ENCODE data around the gene GNA12.
"Not testable (repeated sequence)": the region's sequence is repeated elsewhere in the genome, so short reads cannot be mapped to it uniquely, and the experiment has no call there.

GNA12 gene

GRCh38 chr7:2692543-2692942 lies 151.6 kb downstream of the GNA12 start:
- Mint-ChIP-seq H3K27ac (no peak overlapping the region), H3K36me3 (ENCODE audit: low read depth) (no peaks in the 10 kb centered on the region), H3K4me3 (no peak overlapping the region), H3K27me3 (peaks cover 40% of the 10 kb centered on the region), H3K4me1 (peaks cover 12% of the 10 kb centered on the region), H3K9me3 (no peaks in the 10 kb centered on the region)
- DNase-seq = no peak
- no peak for ATAC-seq

- H3K4me3 Mint-ChIP-seq; ATAC-seq; DNase-seq; H3K9me3 Mint-ChIP-seq; H3K36me3 Mint-ChIP-seq (ENCODE audit: low read depth); H3K27ac Mint-ChIP-seq: not testable (repeated sequence)
- H3K27me3 Mint-ChIP-seq = peaks cover 43% of the 10 kb centered on the region
- peaks cover 12% of the 10 kb centered on the region for H3K4me1 Mint-ChIP-seq
These were observed 152.1 kb downstream of the GNA12 start for GRCh38 chr7:2691932-2692439.

DNA sequence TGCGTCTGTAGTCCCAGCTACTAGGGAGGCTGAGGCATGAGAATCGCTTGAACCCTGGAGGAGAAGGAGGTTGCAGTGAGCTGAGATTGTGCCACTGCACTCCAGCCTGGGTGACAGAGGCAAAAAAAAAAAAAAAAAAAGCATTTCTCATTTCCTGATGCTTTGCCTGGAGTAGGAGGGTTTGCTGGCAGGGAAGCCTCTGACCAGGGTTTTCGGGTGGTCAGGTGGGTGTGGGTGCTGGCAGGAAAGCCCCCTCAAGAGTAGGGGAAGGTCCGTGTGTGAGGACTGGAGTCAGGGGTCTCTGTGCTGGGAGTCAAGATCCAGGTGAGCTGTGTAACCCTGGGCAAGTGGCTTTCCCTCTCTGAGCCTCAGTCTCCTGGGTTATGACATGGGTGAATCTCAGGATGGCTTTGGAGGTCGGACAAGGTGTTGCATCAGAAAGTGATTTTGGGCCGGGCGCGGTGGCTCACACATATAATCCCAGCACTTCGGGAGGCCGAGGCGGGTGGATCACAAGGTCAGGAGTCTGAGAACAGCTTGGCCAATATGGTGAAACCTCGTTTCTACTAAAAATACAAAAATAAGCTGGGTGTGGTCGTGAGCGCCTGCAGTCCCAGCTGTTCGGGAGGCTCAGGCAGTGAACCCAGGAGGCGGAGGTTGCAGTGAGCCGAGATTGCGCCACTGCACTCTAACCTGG lies 152.9 kb downstream of the GNA12 start:
- no peak for DNase-seq
- H3K4me1 Mint-ChIP-seq = peaks cover 12% of the 10 kb centered on the region
- H3K27me3 Mint-ChIP-seq = peaks cover 46% of the 10 kb centered on the region
- no peak for ATAC-seq
- H3K36me3 Mint-ChIP-seq (ENCODE audit: low read depth) = no peaks in the 10 kb centered on the region
- no peak overlapping the region for H3K27ac Mint-ChIP-seq
- H3K9me3 Mint-ChIP-seq = no peaks in the 10 kb centered on the region
- H3K4me3 Mint-ChIP-seq = no peak overlapping the region

GRCh38 chr7:2689951-2690705 lies 154.0 kb downstream of the GNA12 start:
- H3K36me3 Mint-ChIP-seq (ENCODE audit: low read depth) = no peaks in the 10 kb centered on the region
- H3K27ac Mint-ChIP-seq = peak overlapping the region; percentile 51
- H3K4me1 Mint-ChIP-seq = peaks cover 12% of the 10 kb centered on the region
- H3K27me3 Mint-ChIP-seq = peaks cover 51% of the 10 kb centered on the region
- ATAC-seq (no peak), DNase-seq (no peak)
- no peak overlapping the region for H3K4me3 Mint-ChIP-seq
- no peaks in the 10 kb centered on the region for H3K9me3 Mint-ChIP-seq

DNA sequence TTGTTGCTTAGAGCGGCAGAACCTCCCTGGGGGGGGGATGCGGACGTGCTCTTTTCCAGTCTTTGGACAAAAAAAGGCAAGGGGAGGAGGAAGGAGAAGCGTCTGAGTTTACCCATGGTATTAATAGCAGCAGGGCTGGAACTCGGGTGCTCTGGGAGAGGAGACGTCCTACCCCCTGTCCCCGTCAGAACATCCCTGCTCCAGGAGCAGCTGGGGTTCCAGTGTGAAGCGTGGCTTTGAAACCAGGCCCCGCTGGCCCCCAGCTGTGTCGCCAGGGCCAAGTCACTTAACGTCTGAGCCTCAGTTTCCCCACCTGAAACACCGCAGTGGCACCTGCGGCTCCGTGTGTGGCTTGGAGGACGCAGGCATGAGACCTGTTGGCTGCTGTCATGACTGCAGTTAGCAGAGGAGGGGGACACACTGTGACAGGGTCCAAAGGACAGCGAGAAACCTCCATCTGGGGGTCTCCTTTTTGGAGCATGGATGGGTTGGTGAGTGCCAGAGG lies 154.7 kb downstream of the GNA12 start:
- no peaks in the 10 kb centered on the region for H3K36me3 Mint-ChIP-seq (ENCODE audit: low read depth)
- H3K9me3 Mint-ChIP-seq = no peaks in the 10 kb centered on the region
- H3K27me3 Mint-ChIP-seq = peaks cover 52% of the 10 kb centered on the region
- ATAC-seq (no peak), DNase-seq (no peak)
- no peak overlapping the region for H3K27ac Mint-ChIP-seq
- peaks cover 12% of the 10 kb centered on the region for H3K4me1 Mint-ChIP-seq
- H3K4me3 Mint-ChIP-seq = no peak overlapping the region

DNA sequence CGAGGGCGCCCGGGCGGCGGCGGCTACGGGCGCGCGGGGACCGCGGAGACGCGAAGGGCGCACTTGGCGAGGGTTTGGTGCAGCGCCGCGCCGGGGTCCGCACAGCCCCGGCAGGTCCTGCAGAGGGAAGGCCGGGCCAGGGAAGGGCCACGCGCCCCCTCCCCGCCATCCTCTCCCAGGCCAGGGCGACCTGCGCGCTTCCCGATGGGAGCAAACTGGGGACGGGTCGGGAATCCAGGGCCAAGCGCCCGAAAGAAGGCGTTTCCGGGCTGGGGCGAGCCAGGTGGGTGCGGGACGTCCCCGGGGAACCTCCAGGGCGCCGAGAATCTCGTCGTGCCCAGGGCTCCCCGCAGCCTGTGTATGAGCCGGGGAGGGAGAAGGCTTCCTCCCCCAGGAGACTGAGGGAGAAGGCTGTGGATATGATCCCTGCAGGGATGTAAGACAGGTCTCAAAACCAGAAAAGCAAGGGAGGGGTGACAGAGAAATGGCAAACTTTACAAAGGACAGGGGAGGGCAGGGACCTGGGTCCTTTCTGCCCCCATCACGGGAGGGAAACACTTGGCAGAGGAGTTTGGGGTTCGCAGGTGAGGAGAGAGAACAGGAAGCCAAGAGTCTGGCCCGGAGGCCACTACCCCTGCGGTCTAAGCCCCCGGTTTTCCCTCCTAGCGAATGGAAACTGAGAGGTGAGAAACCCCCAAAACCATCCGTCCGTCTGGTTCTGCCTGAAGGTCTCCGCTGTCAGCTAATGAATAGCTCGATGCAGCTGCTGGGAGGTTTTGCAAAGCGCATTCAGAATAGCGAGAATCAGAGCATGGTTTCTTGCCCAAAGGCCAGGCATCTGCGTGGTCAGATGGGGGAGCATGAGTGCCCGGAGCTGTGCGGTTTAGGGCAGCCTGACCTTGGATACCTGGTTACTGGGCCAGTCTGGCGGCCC lies 155.4 kb downstream of the GNA12 start:
- Mint-ChIP-seq H3K4me1 (peaks cover 12% of the 10 kb centered on the region), H3K27ac (no peak overlapping the region), H3K36me3 (ENCODE audit: low read depth) (no peaks in the 10 kb centered on the region), H3K9me3 (no peaks in the 10 kb centered on the region), H3K4me3 (peak overlapping the region; percentile 60), H3K27me3 (peaks cover 54% of the 10 kb centered on the region)
- DNase-seq = no peak
- peak; percentile 41 for ATAC-seq

DNA sequence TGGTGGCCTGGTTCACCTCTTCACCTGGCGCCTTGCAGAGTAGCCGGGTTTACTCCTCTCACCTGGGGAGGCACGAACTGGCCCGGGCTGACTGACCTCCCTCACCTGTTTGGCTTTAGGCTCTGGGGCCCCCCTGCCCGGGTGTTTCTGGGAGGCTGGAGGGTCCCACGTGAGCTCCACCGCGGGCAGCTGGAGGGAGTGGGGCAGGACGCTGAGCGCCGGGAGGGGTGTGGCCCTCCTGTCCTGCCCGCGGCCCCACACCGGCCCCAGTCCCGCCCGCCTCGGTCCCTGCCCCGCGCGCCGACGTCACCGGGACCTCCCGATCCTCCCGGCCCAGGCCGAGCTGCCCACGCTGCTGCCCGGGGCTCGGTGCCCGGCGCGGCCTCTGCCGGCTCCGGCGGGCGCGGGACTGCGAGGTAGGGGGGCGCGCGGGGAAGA lies 156.2 kb downstream of the GNA12 start, which contains the start of gene AMZ1:
Gene AMZ1 (plus strand): TSS at position 322 of the 438 bp plus-strand sequence. CDS start 12,250 bp downstream, outside the sequence.
- no peak for ATAC-seq
- Mint-ChIP-seq H3K4me3 (peak within 1 kb of the TSS; percentile 60), H3K4me1 (peaks cover 12% of the 10 kb centered on the region), H3K36me3 (ENCODE audit: low read depth) (no peaks in the 10 kb centered on the region), H3K27me3 (peaks cover 55% of the 10 kb centered on the region), H3K9me3 (no peaks in the 10 kb centered on the region), H3K27ac (no peak within 1 kb of the TSS)
- no peak for DNase-seq

DNA sequence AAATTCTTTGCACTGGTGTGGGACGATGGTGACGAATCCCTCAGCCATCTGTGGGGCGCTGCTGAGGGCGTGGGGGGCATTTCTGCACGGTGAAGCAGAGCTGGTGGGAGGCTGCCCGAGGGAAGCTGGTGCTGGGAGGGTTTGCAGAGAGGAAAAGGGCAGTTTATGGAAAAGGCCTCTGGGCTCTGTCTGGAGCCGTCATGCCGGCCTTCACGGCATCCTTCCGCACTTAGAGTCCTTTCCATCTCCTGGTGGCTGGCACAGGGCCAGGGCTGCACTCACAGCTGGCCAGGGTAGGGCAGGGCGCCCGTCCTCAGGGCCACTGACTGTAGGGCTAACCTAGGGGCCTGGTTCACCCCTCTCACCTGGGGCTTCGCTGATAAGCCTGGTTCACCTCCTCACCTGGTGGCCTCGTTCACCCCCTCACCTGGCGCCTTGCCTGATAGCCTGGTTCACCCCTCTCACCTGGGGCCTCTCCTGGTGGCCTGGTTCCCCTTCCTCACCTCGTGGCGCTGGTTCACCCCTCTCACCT lies 156.7 kb downstream of the GNA12 start:
- no peak overlapping the region for H3K27ac Mint-ChIP-seq
- DNase-seq = no peak
- no peaks in the 10 kb centered on the region for H3K9me3 Mint-ChIP-seq
- ATAC-seq = no peak
- no peak overlapping the region for H3K4me3 Mint-ChIP-seq
- H3K36me3 Mint-ChIP-seq (ENCODE audit: low read depth) = no peaks in the 10 kb centered on the region
- H3K27me3 Mint-ChIP-seq = peaks cover 55% of the 10 kb centered on the region
- H3K4me1 Mint-ChIP-seq = peaks cover 12% of the 10 kb centered on the region

DNA sequence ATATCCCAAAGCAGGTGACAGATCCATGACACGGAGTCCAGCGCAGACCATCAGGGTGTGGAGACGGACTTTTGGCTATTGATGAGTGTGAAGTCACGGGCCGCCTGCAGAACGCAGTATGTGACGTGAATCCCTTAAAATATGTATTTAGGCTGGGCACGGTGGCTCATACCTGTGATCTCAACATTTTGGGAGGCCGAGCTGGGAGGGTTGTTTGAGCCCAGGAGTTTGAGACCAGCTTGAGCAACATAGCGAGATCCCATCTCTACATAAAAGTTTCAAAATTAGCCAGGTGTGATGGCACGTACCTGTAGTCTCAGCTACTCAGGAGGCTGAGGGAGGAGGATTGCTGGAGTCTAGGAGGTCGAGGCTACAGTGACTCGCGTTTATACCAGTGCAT lies 158.0 kb downstream of the GNA12 start:
- no peaks in the 10 kb centered on the region for H3K9me3 Mint-ChIP-seq

GRCh38 chr7:2684501-2684900 lies 159.6 kb downstream of the GNA12 start:
- Mint-ChIP-seq H3K36me3 (ENCODE audit: low read depth) (no peaks in the 10 kb centered on the region), H3K27me3 (peaks cover 38% of the 10 kb centered on the region), H3K27ac (no peak overlapping the region), H3K4me1 (peaks cover 8% of the 10 kb centered on the region), H3K9me3 (no peaks in the 10 kb centered on the region), H3K4me3 (no peak overlapping the region)
- no peak for DNase-seq
- ATAC-seq = no peak

More for the DNA sequence above, 158.0 kb downstream of the GNA12 start:
- Mint-ChIP-seq H3K4me1 (peaks cover 12% of the 10 kb centered on the region), H3K27ac (no peak overlapping the region), H3K36me3 (ENCODE audit: low read depth) (no peaks in the 10 kb centered on the region), H3K4me3 (no peak overlapping the region), H3K27me3 (peaks cover 49% of the 10 kb centered on the region)
- no peak for DNase-seq
- no peak for ATAC-seq

DNA sequence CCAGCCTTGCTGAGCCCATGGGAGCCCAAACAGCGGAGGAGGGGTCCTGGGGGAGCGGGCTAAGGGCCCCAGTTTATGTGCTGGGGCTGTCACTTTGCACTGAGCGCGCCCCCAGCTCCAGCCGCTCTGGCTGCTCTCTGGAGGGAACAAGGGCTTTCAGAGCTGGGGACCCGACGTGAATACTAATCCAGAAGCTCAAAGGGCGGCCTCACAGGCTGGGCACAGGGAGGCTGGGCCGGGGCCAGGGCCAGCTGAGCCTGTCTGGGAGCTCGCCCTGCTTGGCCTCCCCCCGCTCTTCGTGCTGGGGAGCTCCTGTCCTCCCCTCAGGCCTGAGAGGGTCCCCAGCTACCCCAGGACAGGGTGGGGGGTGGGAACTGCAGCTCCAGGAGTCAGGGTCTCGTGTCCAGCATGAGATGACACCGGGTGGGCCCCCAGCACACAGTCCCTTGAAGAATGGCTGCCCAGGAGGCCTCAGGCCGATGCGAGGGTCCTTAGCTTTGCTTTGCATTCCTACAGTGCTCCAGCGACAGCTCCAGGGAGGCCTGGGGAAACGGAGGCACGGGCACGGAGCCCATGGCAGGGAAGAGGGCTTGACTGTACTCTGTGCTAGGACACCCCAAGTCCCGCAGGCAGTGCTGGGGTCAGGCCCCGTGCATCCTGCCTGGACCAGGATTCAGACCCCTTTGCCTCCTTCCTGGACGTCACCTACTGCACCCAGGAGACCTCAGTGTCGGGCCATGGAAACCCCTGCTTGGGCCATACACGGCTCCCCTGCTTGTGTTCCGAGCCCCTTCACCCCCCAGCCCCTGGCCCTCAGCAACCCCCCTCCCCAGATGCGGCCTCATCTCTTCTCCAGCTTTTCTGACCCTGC lies 161.9 kb downstream of the GNA12 start:
- ATAC-seq (no peak), DNase-seq (no peak)
- Mint-ChIP-seq H3K27ac (no peak overlapping the region), H3K4me3 (no peak overlapping the region), H3K4me1 (no peaks in the 10 kb centered on the region), H3K36me3 (ENCODE audit: low read depth) (no peaks in the 10 kb centered on the region), H3K27me3 (peaks cover 23% of the 10 kb centered on the region), H3K9me3 (no peaks in the 10 kb centered on the region)

DNA sequence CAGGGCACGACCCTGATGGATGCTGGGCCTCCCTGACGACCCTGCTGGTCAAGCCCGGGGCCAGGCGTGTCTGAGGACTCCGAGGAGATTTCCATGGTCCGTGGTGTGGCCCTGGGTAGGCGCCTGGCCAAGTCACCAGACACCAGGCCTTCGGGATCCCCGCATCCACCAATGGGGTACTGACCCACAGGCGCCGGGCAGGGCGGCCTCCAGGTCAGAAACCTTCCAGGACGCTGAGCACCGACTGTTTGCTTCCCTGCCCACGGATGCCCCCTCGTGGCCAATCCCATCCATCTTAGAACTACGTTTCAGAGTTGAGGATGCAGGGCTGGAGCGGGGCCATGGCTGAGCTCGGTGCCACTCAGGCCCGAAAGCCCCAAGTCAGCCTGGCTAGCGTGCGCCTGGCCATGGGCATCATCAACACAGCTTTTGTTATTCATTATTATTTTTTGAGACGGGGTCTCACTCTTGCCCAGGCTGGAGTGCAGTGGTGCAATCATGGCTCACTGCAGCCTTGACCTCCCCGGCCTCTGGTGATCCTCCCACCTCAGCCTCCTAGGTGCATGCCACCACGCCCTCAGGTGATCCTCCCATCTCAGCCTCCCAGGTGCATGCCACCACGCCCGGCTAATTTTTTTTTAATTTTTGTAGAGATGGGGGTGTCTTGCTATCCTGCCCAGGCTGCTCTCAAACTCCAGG lies 163.2 kb downstream of the GNA12 start:
- H3K27ac Mint-ChIP-seq = no peak overlapping the region
- no peak overlapping the region for H3K4me3 Mint-ChIP-seq
- H3K9me3 Mint-ChIP-seq = no peaks in the 10 kb centered on the region
- no peak for ATAC-seq
- no peaks in the 10 kb centered on the region for H3K4me1 Mint-ChIP-seq
- peak; percentile 68 for DNase-seq
- H3K27me3 Mint-ChIP-seq = peaks cover 14% of the 10 kb centered on the region
- no peaks in the 10 kb centered on the region for H3K36me3 Mint-ChIP-seq (ENCODE audit: low read depth)

GRCh38 chr7:2680256-2680655 lies 163.9 kb downstream of the GNA12 start:
- no peak for DNase-seq
- Mint-ChIP-seq H3K27me3 (peaks cover 12% of the 10 kb centered on the region), H3K9me3 (no peaks in the 10 kb centered on the region), H3K4me1 (no peaks in the 10 kb centered on the region), H3K4me3 (no peak overlapping the region), H3K36me3 (ENCODE audit: low read depth) (no peaks in the 10 kb centered on the region), H3K27ac (no peak overlapping the region)
- no peak for ATAC-seq

Measured in activated naive CD8-positive, alpha-beta T cell treated with anti-CD3 and anti-CD28 coated beads, Interleukin-2, amount 50 U/mL, for 24 hours (primary cell).